T-cell (primary cell): ENCODE measurements around the gene SLC43A3. TPM values are rescaled to one million over a fixed set of nuclear protein-coding genes. Genes with fewer than 3 reads are reported as not detected.

ENCODE experiments used
- ATAC-seq, 4 experiments: fragments of 200-7000 bp in 3 of 4; fragments of 150-1000 bp in 1 of 4; cut with Tn5 transposase; replicated peaks in 1 of 4; 1 replicate in 3 of 4; 2 replicates in 1 of 4; pipeline ENCODE4 v1.10.0; 2021; ENCODE audit warnings: moderate library complexity in 3 of 4, mild to moderate bottlenecking in 2 of 4, moderate number of reproducible peaks in 1 of 4
- CTCF ChIA-PET, 2 donors: fragments of 300-600 bp; sonication (Branson Sonifier 250); formaldehyde crosslinking; loops; one replicate each; lab custom pipeline; 2022; ENCODE audit warnings: antibody characterized with exemption in 2 of 2; lab: Charles Lee
- POLR2A ChIA-PET, 2 donors: fragments of 300-600 bp; sonication (Branson Sonifier 250); formaldehyde crosslinking; loops; one replicate each; lab custom pipeline; 2022; ENCODE audit warnings: antibody characterized with exemption in 2 of 2; lab: Charles Lee
- DNase-seq, 35 experiments: peaks; one replicate each; pipeline versions ENCODE4 v3.0.0 to v3.0.0-alpha.2; 2013 to 2023
- H3K27ac ChIP-seq: one replicate; pipeline ENCODE4 v1.5.1; 2013; ENCODE audit warnings: low read length
- H3K27me3 ChIP-seq, 2 experiments: replicated peaks in 1 of 2; 1 replicate in 1 of 2; 2 replicates in 1 of 2; pipeline versions ENCODE4 v1.6.1 to v1.7.0; 2013; ENCODE audit warnings: low read length in 1 of 2, mixed read lengths in 1 of 2; ENCODE audit not compliant: control insufficient read depth in 2 of 2, insufficient read depth in 2 of 2; ENCODE audit errors: extremely low read depth in 1 of 2
- H3K36me3 ChIP-seq, 2 donors: 1 replicate in 1 of 2; 2 replicates in 1 of 2; pipeline versions ENCODE4 v1.6.1 to v1.7.0; 2013; ENCODE audit warnings: low read length in 1 of 2; ENCODE audit not compliant: control insufficient read depth in 2 of 2, insufficient read depth in 1 of 2; ENCODE audit errors: extremely low read depth in 1 of 2
- H3K4me1 ChIP-seq, 2 experiments: 1 replicate in 1 of 2; 2 replicates in 1 of 2; pipeline versions ENCODE4 v1.6.1 to v1.7.0; 2013; ENCODE audit warnings: low read length in 2 of 2, mixed read lengths in 1 of 2; ENCODE audit not compliant: insufficient read depth in 2 of 2, control insufficient read depth in 1 of 2; ENCODE audit errors: extremely low read depth in 1 of 2
- H3K4me3 ChIP-seq, 2 donors: 1 replicate in 1 of 2; 2 replicates in 1 of 2; pipeline versions ENCODE4 v1.5.1 to v1.7.0; 2013; ENCODE audit warnings: mild to moderate bottlenecking in 2 of 2, low read length in 1 of 2, moderate library complexity in 1 of 2; ENCODE audit not compliant: control insufficient read depth in 1 of 2; ENCODE audit errors: extremely low read depth in 1 of 2
- H3K9me3 ChIP-seq: 2 replicates; pipeline ENCODE4 v1.7.0; 2013
- H3K27ac Mint-ChIP-seq, 2 donors: one replicate each; pipeline ENCODE4 v1.8.0; 2020 to 2021; ENCODE audit warnings: mild to moderate bottlenecking in 2 of 2, mixed read lengths in 2 of 2
- H3K27me3 Mint-ChIP-seq, 2 donors: one replicate each; pipeline ENCODE4 v1.8.0; 2021 to 2022; ENCODE audit warnings: mixed read lengths in 2 of 2
- H3K36me3 Mint-ChIP-seq: one replicate; pipeline ENCODE4 v1.8.0; 2021; ENCODE audit warnings: mixed read lengths
- H3K4me1 Mint-ChIP-seq, 3 donors: one replicate each; pipeline ENCODE4 v1.8.0; 2020 to 2022; ENCODE audit warnings: mixed read lengths in 3 of 3, mild to moderate bottlenecking in 1 of 3
- H3K4me3 Mint-ChIP-seq, 3 donors: one replicate each; pipeline ENCODE4 v1.8.0; 2020 to 2022; ENCODE audit warnings: mild to moderate bottlenecking in 3 of 3, mixed read lengths in 3 of 3, moderate library complexity in 3 of 3
- H3K9me3 Mint-ChIP-seq, 3 donors: one replicate each; pipeline ENCODE4 v1.8.0; 2020 to 2022; ENCODE audit warnings: mixed read lengths in 3 of 3
- WGBS: methylation state at CpG from one replicate; pipeline ENCODE4 v1.1.5; 2013; ENCODE audit warnings: missing lambda C conversion rate; ENCODE audit not compliant: insufficient coverage; 5-methylcytosine and 5-hydroxymethylcytosine counted together
- total RNA-seq, 35 experiments: library from RNA in 6 of 35; stranded (reverse) in 6 of 35; fragments of 120-200 nt in 1 of 35; gene quantifications; one replicate each; pipeline versions ENCODE4 v1.2.1 to v1.2.4 and lab custom pipeline; 2013 to 2026

The SLC43A3 gene
- total RNA-seq, 5 donors from 2014 or later (not counting 1 experiment from before 2014, with no cell fraction given) = 9.9 to 18.1 (median 13.6) TPM

- H3K4me1 Mint-ChIP-seq = peaks cover 0 to 10% (median 10%) of the 10 kb centered on the region in 3 donors
- H3K9me3 ChIP-seq = no peaks in the 10 kb centered on the region
- 50% methylated on average over 2 of the region's 2 CpGs for WGBS
- no peak overlapping the region for H3K4me3 ChIP-seq
- H3K9me3 Mint-ChIP-seq = no peaks in the 10 kb centered on the region
- H3K27me3 ChIP-seq = no peaks in the 10 kb centered on the region
- POLR2A ChIA-PET = interaction anchor here in 1 of 2 donors (0.6 kb wide), 1 partner anchor 568 kb away, joined by 3 read pairs; no protein-coding TSS in a partner anchor
- H3K36me3 Mint-ChIP-seq = peaks cover 56% of the 10 kb centered on the region
- no peak for DNase-seq
- H3K27ac ChIP-seq = no peak overlapping the region
- H3K27ac Mint-ChIP-seq = no peak overlapping the region
- H3K4me3 Mint-ChIP-seq = no peak overlapping the region
- peaks cover 0 to 3% of the 10 kb centered on the region in 2 experiments for H3K4me1 ChIP-seq
- CTCF ChIA-PET = no interaction called here
- peaks cover 10 to 35% of the 10 kb centered on the region in 2 donors for H3K36me3 ChIP-seq
- H3K27me3 Mint-ChIP-seq = no peaks in the 10 kb centered on the region
- no peak for ATAC-seq
Observed at GRCh38 chr11:57408771-57409170, 18.1 kb downstream of the SLC43A3 start.

DNA sequence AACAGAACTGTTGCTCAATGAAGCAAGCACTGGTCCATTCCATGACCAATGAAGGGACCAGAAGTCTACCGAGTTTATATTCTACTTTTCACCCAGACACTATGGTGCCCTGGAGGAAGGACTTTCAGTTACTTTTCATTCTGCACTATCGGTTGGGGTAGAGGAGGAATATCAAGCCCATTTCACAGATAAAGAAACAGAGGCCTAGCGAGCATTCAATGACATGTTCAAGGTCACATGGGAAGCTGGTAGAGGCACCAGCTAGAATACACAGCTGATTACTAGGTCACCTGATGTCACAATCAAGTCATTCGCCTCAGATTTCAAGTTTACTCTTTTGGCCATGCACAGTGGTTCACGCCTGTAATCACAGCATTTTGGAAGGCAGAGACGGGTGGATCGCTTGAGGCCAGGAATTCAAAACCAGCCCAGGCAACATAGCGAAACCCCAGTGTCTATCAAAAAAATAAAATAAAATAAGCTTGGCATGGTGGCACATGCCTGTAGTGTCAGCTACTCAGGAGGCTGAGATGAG is 18.9 kb downstream of the SLC43A3 start:
- peaks cover 9 to 32% of the 10 kb centered on the region in 2 donors for H3K36me3 ChIP-seq
- H3K27ac Mint-ChIP-seq = no peak overlapping the region
- no peak overlapping the region for H3K27ac ChIP-seq

DNA sequence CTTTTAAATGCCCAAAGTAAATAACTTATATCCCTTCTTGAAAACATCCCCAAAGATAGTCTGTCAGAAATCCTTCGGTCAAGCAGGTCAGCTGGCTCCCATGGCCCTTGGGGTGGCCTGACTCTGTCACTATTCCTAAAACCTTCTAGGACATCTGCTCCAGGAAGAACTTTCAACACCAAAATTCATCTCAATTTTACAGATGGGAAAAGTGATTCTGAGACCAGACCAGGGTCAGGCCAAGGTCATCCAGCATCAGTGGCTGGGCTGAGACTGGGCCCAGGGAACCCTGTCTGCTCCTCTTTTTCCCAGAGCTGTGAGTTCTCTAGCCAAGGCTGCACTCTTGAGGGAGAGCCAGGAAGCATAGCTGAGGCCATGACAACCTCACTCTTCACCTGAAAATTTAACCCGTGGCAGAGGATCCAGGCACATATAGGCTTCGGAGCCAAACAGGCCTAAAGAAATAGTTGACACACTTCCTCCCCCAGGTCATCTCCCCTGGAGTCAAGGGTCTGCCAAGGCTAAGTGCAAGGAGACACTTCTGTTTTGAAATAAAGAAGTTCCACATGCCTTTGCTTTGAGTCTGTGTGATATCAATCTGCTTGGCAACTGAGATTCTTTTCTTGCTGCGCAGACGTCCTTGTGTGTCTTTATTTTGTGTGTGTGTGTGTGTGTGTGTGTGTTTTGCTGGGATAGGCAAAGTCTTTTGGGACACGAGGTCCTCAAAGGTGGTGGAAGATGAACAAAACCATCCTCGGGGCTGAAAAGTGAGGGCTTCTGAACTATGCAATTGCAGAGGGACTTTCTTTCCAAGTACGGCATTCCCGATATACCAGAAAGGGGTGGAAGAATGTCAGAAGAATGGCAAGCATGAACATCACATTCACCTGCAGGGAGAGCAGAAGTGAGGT is 19.7 kb downstream of the SLC43A3 start:
- Histone ChIP-seq H3K27ac (no peak overlapping the region), H3K9me3 (no peaks in the 10 kb centered on the region), H3K27me3 (no peaks in the 10 kb centered on the region), H3K4me3 (no peak overlapping the region), H3K4me1 (peaks cover 0 to 3% of the 10 kb centered on the region in 2 experiments), H3K36me3 (peaks cover 9 to 32% of the 10 kb centered on the region in 2 donors)
- DNase-seq = no peak
- POLR2A ChIA-PET = no interaction called here
- H3K4me1 Mint-ChIP-seq = peaks cover 0 to 10% (median 10%) of the 10 kb centered on the region in 3 donors
- CTCF ChIA-PET = no interaction called here
- peaks cover 45% of the 10 kb centered on the region for H3K36me3 Mint-ChIP-seq
- ATAC-seq = no peak
- 100% methylated on average over 6 of the region's 9 CpGs for WGBS
- H3K27ac Mint-ChIP-seq = no peak overlapping the region
- H3K9me3 Mint-ChIP-seq = no peaks in the 10 kb centered on the region
- H3K4me3 Mint-ChIP-seq = no peak overlapping the region
- H3K27me3 Mint-ChIP-seq = no peaks in the 10 kb centered on the region

More for the DNA sequence above, 18.9 kb downstream of the SLC43A3 start:
- Histone ChIP-seq H3K4me3 (no peak overlapping the region), H3K4me1 (peaks cover 0 to 3% of the 10 kb centered on the region in 2 experiments), H3K27me3 (no peaks in the 10 kb centered on the region), H3K9me3 (no peaks in the 10 kb centered on the region)
- ChIA-PET CTCF (interaction anchor here in 1 of 2 donors (0.6 kb wide), 1 partner anchor 1551 kb away, joined by 3 read pairs; no protein-coding TSS in a partner anchor), POLR2A (no interaction called here)
- ATAC-seq (no peak), DNase-seq (no peak)
- peaks cover 48% of the 10 kb centered on the region for H3K36me3 Mint-ChIP-seq
- H3K4me1 Mint-ChIP-seq = peaks cover 0 to 10% (median 10%) of the 10 kb centered on the region in 3 donors
- 100% methylated on average over 3 of the region's 8 CpGs for WGBS
- no peaks in the 10 kb centered on the region for H3K9me3 Mint-ChIP-seq
- no peak overlapping the region for H3K4me3 Mint-ChIP-seq
- H3K27me3 Mint-ChIP-seq = no peaks in the 10 kb centered on the region

- H3K27me3 ChIP-seq = no peaks in the 10 kb centered on the region
- Mint-ChIP-seq H3K27me3 (no peaks in the 10 kb centered on the region), H3K4me3 (no peak overlapping the region), H3K9me3 (no peaks in the 10 kb centered on the region), H3K36me3 (peaks cover 40% of the 10 kb centered on the region), H3K27ac (peak overlapping the region in 1 of 2 donors; percentile 39), H3K4me1 (peaks cover 0 to 10% (median 10%) of the 10 kb centered on the region in 3 donors)
- ChIA-PET POLR2A (no interaction called here), CTCF (no interaction called here)
- no peak overlapping the region for H3K4me3 ChIP-seq
- ATAC-seq (no peak), DNase-seq (no peak)
- H3K27ac ChIP-seq = no peak overlapping the region
- peaks cover 9 to 32% of the 10 kb centered on the region in 2 donors for H3K36me3 ChIP-seq
- H3K9me3 ChIP-seq = no peaks in the 10 kb centered on the region
- no CpG with 5 or more reads among the region's 4 CpGs for WGBS
- peaks cover 0 to 3% of the 10 kb centered on the region in 2 experiments for H3K4me1 ChIP-seq
Observed at GRCh38 chr11:57406337-57406904, 20.5 kb downstream of the SLC43A3 start.

DNA sequence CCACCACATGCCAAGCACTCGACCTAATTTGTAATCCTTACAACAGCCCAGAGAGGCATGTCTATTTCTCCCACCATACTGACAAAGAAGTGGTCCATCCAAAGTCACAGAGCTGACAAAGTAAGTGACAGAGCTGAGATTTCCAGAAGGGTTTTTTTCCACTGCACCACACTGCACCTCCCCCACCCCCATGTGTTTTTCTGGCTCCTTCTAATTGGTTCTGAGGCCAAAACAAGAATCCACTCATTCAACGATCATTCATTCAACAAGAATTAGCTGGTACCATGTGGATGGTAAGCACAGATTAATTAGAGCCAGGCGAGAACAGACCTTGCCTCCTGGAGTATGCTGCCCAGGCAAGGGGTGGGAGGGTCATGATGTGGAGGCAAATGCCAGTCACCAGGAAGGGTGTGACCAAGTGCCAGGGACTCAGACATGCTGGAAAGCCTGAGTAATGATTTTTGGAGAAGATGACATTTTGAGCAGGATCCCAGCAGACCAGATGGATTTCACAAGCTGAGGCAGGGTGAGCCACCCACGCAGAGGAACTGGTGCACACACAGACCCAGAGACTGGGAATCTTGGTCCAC is 21.6 kb downstream of the SLC43A3 start:
- Mint-ChIP-seq H3K4me3 (no peak overlapping the region), H3K36me3 (peaks cover 33% of the 10 kb centered on the region), H3K9me3 (no peaks in the 10 kb centered on the region), H3K4me1 (peaks cover 0 to 10% (median 10%) of the 10 kb centered on the region in 3 donors), H3K27me3 (no peaks in the 10 kb centered on the region), H3K27ac (no peak overlapping the region)
- WGBS = 93% methylated on average over 3 of the region's 4 CpGs
- Histone ChIP-seq H3K4me3 (no peak overlapping the region), H3K27ac (no peak overlapping the region), H3K36me3 (peaks cover 9 to 29% of the 10 kb centered on the region in 2 donors), H3K27me3 (no peaks in the 10 kb centered on the region), H3K4me1 (peaks cover 0 to 3% of the 10 kb centered on the region in 2 experiments), H3K9me3 (no peaks in the 10 kb centered on the region)
- ChIA-PET POLR2A (no interaction called here), CTCF (no interaction called here)
- ATAC-seq = no peak
- DNase-seq = no peak

DNA sequence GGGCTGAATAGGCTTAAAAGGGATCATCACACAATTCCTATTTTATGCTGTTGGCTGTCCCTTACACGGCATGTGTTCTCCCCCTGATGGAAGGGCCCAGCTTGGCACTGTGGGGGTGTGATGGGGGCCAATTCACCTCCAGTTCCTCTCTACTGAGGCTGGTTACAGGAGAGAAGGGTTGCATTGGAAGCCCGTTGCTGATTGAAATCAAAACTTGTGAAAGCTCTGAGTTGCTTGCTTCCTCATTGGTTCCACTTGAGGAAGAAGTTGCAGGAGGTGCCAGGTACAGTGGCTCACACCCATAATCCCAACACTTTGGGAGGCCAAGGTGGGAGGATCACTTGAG is 23.1 kb downstream of the SLC43A3 start:
- WGBS = no CpG with 5 or more reads among the region's 2 CpGs
- Histone ChIP-seq H3K9me3 (no peaks in the 10 kb centered on the region), H3K4me3 (no peak overlapping the region), H3K4me1 (peaks cover 0 to 3% of the 10 kb centered on the region in 2 experiments), H3K36me3 (peaks cover 6 to 17% of the 10 kb centered on the region in 2 donors), H3K27ac (no peak overlapping the region), H3K27me3 (no peaks in the 10 kb centered on the region)
- CTCF ChIA-PET = no interaction called here
- no peak overlapping the region for H3K27ac Mint-ChIP-seq
- H3K4me3 Mint-ChIP-seq = no peak overlapping the region
- peaks cover 0 to 10% (median 10%) of the 10 kb centered on the region in 3 donors for H3K4me1 Mint-ChIP-seq
- H3K27me3 Mint-ChIP-seq = no peaks in the 10 kb centered on the region
- no peaks in the 10 kb centered on the region for H3K9me3 Mint-ChIP-seq
- ATAC-seq = no peak
- peaks cover 26% of the 10 kb centered on the region for H3K36me3 Mint-ChIP-seq
- DNase-seq = no peak
- POLR2A ChIA-PET = no interaction called here
